Upper lobe of left lung (tissue), 6 donors: ENCODE results near the gene PTPN11. TPM values are rescaled to one million over a fixed set of nuclear protein-coding genes. Genes with fewer than 3 reads are reported as not detected.

ENCODE experiments used
- ATAC-seq, 2 donors: fragments of 200-7000 bp; cut with Tn5 transposase; one replicate each; pipeline ENCODE4 v1.9.1; 2022; ENCODE audit warnings: mild to moderate bottlenecking in 2 of 2, moderate library complexity in 2 of 2; ENCODE audit not compliant: low FRiP score in 2 of 2
- DNase-seq, 2 donors: peaks; one replicate each; pipeline ENCODE4 v3.0.0-alpha.2; 2019 to 2020
- H3K27ac ChIP-seq, 4 donors: fragments of 200-600 bp; sonication (generic); one replicate each; pipeline ENCODE4 v1.5.1; 2016 to 2019
- H3K27me3 ChIP-seq, 4 donors: fragments of 200-600 bp; sonication (generic); one replicate each; pipeline ENCODE4 v1.5.1; 2017 to 2019
- H3K36me3 ChIP-seq, 4 donors: fragments of 200-600 bp; sonication (generic); one replicate each; pipeline ENCODE4 v1.5.1; 2016 to 2019
- H3K4me1 ChIP-seq, 4 donors: fragments of 200-600 bp; sonication (generic); one replicate each; pipeline ENCODE4 v1.5.1; 2018 to 2019
- H3K4me3 ChIP-seq, 4 donors: fragments of 200-600 bp; sonication (generic); one replicate each; pipeline ENCODE4 v1.5.1; 2017 to 2019; ENCODE audit warnings: mild to moderate bottlenecking in 2 of 4, moderate library complexity in 1 of 4
- H3K9me3 ChIP-seq, 4 donors: fragments of 200-600 bp; sonication (generic); one replicate each; pipeline ENCODE4 v1.5.1; 2018 to 2019
- CTCF ChIP-seq, 6 experiments: fragments of 450-650 bp in 4 of 6; fragments of 200-600 bp in 2 of 6; sonication (generic) in 2 of 6; IDR thresholded peaks; one replicate each; pipeline ENCODE4 v1.5.1; 2016 to 2019; ENCODE audit warnings: antibody characterized with exemption in 6 of 6
- EP300 ChIP-seq, 4 donors: sonication (generic); formaldehyde crosslinking; IDR thresholded peaks; one replicate each; pipeline ENCODE4 v1.5.1; 2017; ENCODE audit warnings: antibody characterized with exemption in 4 of 4, control low read depth in 2 of 4
- POLR2A ChIP-seq, 4 donors: fragments of 450-650 bp; IDR thresholded peaks; one replicate each; pipeline ENCODE4 v1.5.1; 2016 to 2017; ENCODE audit warnings: antibody characterized with exemption in 4 of 4, mild to moderate bottlenecking in 2 of 4
- POLR2AphosphoS5 ChIP-seq, 2 donors: sonication (generic); formaldehyde crosslinking; IDR thresholded peaks; one replicate each; pipeline ENCODE4 v1.5.1; 2017; ENCODE audit warnings: antibody characterized with exemption in 2 of 2
- WGBS, 2 donors: methylation state at CpG; one replicate each; pipeline ENCODE4 v1.1.5; 2017 to 2018; 5-methylcytosine and 5-hydroxymethylcytosine counted together
- total RNA-seq, 6 donors: library from RNA; depleted of rRNA in 4 of 6; stranded (reverse); fragments of >200 nt in 4 of 6; gene quantifications; one replicate each; pipeline versions ENCODE4 v1.1.0 to v1.2.1, GENCODE V29; 2016 to 2021
- donor health status: DM: no; HTN: no; CAD: no; lungs with moderate emphysema.
- donor health status: DM: no; HTN: yes; CAD: no; lungs with severe emphysema.

The PTPN11 gene
- total RNA-seq, 6 donors from 2014 or later, result 52.0 to 99.1 (median 84.5) TPM

- Histone ChIP-seq H3K4me1 (peaks cover under 1 to 17% (median 3%) of the 10 kb centered on the region in 4 donors), H3K27me3 (no peaks in the 10 kb centered on the region), H3K9me3 (no peaks in the 10 kb centered on the region), H3K36me3 (no peaks in the 10 kb centered on the region), H3K27ac (no peak overlapping the region), H3K4me3 (no peak overlapping the region)
- DNase-seq (no peak), ATAC-seq (no peak)
- TF ChIP-seq POLR2AphosphoS5 (IDR thresholded peaks at IDR 0.05) (no peak), CTCF (IDR thresholded peaks at IDR 0.05) (no peak), EP300 (IDR thresholded peaks at IDR 0.05) (no peak), POLR2A (IDR thresholded peaks at IDR 0.05) (no peak)
- 72 to 80% methylated on average over 5 of the region's 5 CpGs for WGBS, 2 donors
Measured at GRCh38 chr12:112375105-112375504, 43.6 kb upstream of the PTPN11 start.

- DNase-seq (peak in 1 of 2 donors; percentile 53), ATAC-seq (no peak)
- TF ChIP-seq POLR2AphosphoS5 (IDR thresholded peaks at IDR 0.05), result no peak
- TF ChIP-seq POLR2A (IDR thresholded peaks at IDR 0.05), result no peak
- TF ChIP-seq EP300 (IDR thresholded peaks at IDR 0.05), result no peak
- no peak for TF ChIP-seq CTCF (IDR thresholded peaks at IDR 0.05)
- WGBS, 2 donors, result 52 to 69% methylated on average over 24 to 34 of the region's 34 CpGs
- no peaks in the 10 kb centered on the region for H3K27me3 ChIP-seq
- peak overlapping the region in 3 of 4 donors; percentile 87 to 91 (median 87) for H3K27ac ChIP-seq
- H3K9me3 ChIP-seq, result no peaks in the 10 kb centered on the region
- H3K36me3 ChIP-seq, result no peaks in the 10 kb centered on the region
- peaks cover 14 to 33% (median 17%) of the 10 kb centered on the region in 4 donors for H3K4me1 ChIP-seq
- H3K4me3 ChIP-seq, result peak overlapping the region; percentile 87 to 100 (median 97)
Measured at GRCh38 chr12:112380663-112381405, 37.9 kb upstream of the PTPN11 start.

- Histone ChIP-seq H3K27me3 (no peaks in the 10 kb centered on the region), H3K36me3 (no peaks in the 10 kb centered on the region), H3K4me3 (peak overlapping the region; percentile 87 to 100 (median 97)), H3K27ac (peak overlapping the region; percentile 86 to 91 (median 87)), H3K4me1 (peaks cover 14 to 33% (median 17%) of the 10 kb centered on the region in 4 donors), H3K9me3 (no peaks in the 10 kb centered on the region)
- DNase-seq (peak in 1 of 2 donors; percentile 26), ATAC-seq (peak; percentile 25 to 46)
- WGBS, 2 donors, result 0 to 2% methylated on average over 12 to 22 of the region's 33 CpGs
- no peak for TF ChIP-seq EP300 (IDR thresholded peaks at IDR 0.05)
- no peak for TF ChIP-seq POLR2AphosphoS5 (IDR thresholded peaks at IDR 0.05)
- no peak for TF ChIP-seq POLR2A (IDR thresholded peaks at IDR 0.05)
- TF ChIP-seq CTCF (IDR thresholded peaks at IDR 0.05), result no peak
Measured at GRCh38 chr12:112381406-112381882, 37.3 kb upstream of the PTPN11 start.

GRCh38 chr12:112381883-112382796, 36.6 kb upstream of the PTPN11 start, which contains the start of gene HECTD4:
HECTD4 (minus strand) TSS chr12:112382431; CDS start chr12:112382128, 303 bp downstream.
- H3K4me3 ChIP-seq, result peak within 1 kb of the TSS; percentile 87 to 100 (median 97)
- H3K4me1 ChIP-seq, result peaks cover 14 to 33% (median 17%) of the 10 kb centered on the region in 4 donors
- peak; percentile 98 to 99 for DNase-seq
- peak; percentile 20 to 91 (median 62) for TF ChIP-seq POLR2A (IDR thresholded peaks at IDR 0.05)
- peak in 2 of 6 experiments; percentile 7 to 21 for TF ChIP-seq CTCF (IDR thresholded peaks at IDR 0.05)
- TF ChIP-seq EP300 (IDR thresholded peaks at IDR 0.05), result no peak
- TF ChIP-seq POLR2AphosphoS5 (IDR thresholded peaks at IDR 0.05), result peak; percentile 76 to 78
- peak; percentile 99 for ATAC-seq
- WGBS, 2 donors, result 3 to 5% methylated on average over 10 to 46 of the region's 106 CpGs
- peak within 1 kb of the TSS; percentile 86 to 91 (median 87) for H3K27ac ChIP-seq
- no peaks in the 10 kb centered on the region for H3K27me3 ChIP-seq
- no peaks in the 10 kb centered on the region for H3K9me3 ChIP-seq
- H3K36me3 ChIP-seq, result no peaks in the 10 kb centered on the region
